ENCODE measurements around the gene DNAJC5G.

DNA sequence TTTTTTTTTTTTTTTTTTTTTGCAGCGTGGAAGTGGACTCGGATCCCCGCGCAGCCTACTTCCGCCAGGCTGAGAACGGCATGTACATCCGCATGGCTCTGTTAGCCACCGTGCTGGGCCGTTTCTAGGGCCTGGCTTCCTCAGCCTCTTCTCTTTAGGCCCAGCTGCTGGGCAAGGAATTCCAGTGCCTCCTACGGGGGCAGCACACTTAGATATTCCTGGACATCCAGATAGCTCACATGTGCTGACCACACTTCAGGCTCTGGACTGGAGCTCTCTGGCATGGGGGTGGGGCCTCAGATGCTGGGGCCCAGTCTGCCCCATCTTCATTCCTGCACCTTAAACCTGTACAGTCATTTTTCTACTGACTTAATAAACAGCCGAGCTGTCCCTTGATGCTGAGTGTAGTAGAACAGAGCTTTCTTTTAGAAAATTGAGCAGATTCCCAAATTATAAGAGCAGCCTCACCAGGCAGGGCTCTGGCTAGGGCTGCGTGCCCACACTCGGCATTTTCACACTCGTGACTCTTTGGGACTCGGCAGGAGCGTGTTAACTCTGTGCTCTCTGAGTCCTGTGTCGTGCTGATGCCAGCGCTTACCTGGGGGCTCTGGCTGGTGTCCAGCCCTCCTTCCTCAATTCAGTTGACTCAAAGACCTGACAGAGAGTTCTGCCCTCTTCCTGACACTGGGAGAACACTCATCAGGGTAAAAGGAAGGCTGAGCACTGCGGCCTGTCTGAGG is 31.7 kb upstream of the DNAJC5G start:
- TF ChIP-seq, protein P1, sequence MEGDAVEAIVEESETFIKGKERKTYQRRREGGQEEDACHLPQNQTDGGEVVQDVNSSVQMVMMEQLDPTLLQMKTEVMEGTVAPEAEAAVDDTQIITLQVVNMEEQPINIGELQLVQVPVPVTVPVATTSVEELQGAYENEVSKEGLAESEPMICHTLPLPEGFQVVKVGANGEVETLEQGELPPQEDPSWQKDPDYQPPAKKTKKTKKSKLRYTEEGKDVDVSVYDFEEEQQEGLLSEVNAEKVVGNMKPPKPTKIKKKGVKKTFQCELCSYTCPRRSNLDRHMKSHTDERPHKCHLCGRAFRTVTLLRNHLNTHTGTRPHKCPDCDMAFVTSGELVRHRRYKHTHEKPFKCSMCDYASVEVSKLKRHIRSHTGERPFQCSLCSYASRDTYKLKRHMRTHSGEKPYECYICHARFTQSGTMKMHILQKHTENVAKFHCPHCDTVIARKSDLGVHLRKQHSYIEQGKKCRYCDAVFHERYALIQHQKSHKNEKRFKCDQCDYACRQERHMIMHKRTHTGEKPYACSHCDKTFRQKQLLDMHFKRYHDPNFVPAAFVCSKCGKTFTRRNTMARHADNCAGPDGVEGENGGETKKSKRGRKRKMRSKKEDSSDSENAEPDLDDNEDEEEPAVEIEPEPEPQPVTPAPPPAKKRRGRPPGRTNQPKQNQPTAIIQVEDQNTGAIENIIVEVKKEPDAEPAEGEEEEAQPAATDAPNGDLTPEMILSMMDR (IDR thresholded peaks at IDR 0.05): no peak
- TF ChIP-seq POLR2A (IDR thresholded peaks at IDR 0.05): no peak

Measured in heart left ventricle (tissue), 13 donors.